Activated T-helper 1 cell treated with anti-CD3 and anti-CD28 coated beads, Interleukin-12 subunit alpha, Interleukin-12 subunit beta, Interleukin-2, Interleukin-4 antibody, amounts not matched to agents 30 ng/mL and 10 ng/mL and 1 ng/mL, durations not matched to agents 14 hours and 24 hours and 36 hours (primary cell): ENCODE results near the gene NSD1. TPM values are rescaled to one million over a fixed set of nuclear protein-coding genes. Genes with fewer than 3 reads are reported as not detected.
A peak's percentile ranks its signal among the peaks of the same experiment; 100 is the strongest.

Experiments used
- DNase-seq: peaks from one replicate; pipeline ENCODE4 v3.0.0; 2021; ENCODE audit warnings: low spot score
- H3K27ac Mint-ChIP-seq: one replicate; pipeline ENCODE4 v1.8.0; 2021; ENCODE audit warnings: mild to moderate bottlenecking, mixed read lengths
- H3K27me3 Mint-ChIP-seq: one replicate; pipeline ENCODE4 v1.8.0; 2022; ENCODE audit warnings: mild to moderate bottlenecking, moderate library complexity, mixed read lengths; ENCODE audit not compliant: insufficient read depth
- H3K36me3 Mint-ChIP-seq: one replicate; pipeline ENCODE4 v1.8.0; 2021; ENCODE audit warnings: low read depth, mixed read lengths
- H3K4me1 Mint-ChIP-seq: one replicate; pipeline ENCODE4 v1.8.0; 2021; ENCODE audit warnings: low read depth, mixed read lengths
- H3K4me3 Mint-ChIP-seq: one replicate; pipeline ENCODE4 v1.8.0; 2021; ENCODE audit warnings: mild to moderate bottlenecking, moderate library complexity, mixed read lengths
- H3K9me3 Mint-ChIP-seq: one replicate; pipeline ENCODE4 v1.8.0; 2021; ENCODE audit warnings: mixed read lengths
- intact Hi-C: fragments of 100-400 bp; cut with micrococcal nuclease; formaldehyde crosslinking; loops from one replicate; pipeline ENCODE4 v1.15.1; 2024
- total RNA-seq: library from RNA; stranded (reverse); gene quantifications from 2 replicates; pipeline ENCODE4 v1.2.3, GENCODE V29; 2022

Gene NSD1, protein sequence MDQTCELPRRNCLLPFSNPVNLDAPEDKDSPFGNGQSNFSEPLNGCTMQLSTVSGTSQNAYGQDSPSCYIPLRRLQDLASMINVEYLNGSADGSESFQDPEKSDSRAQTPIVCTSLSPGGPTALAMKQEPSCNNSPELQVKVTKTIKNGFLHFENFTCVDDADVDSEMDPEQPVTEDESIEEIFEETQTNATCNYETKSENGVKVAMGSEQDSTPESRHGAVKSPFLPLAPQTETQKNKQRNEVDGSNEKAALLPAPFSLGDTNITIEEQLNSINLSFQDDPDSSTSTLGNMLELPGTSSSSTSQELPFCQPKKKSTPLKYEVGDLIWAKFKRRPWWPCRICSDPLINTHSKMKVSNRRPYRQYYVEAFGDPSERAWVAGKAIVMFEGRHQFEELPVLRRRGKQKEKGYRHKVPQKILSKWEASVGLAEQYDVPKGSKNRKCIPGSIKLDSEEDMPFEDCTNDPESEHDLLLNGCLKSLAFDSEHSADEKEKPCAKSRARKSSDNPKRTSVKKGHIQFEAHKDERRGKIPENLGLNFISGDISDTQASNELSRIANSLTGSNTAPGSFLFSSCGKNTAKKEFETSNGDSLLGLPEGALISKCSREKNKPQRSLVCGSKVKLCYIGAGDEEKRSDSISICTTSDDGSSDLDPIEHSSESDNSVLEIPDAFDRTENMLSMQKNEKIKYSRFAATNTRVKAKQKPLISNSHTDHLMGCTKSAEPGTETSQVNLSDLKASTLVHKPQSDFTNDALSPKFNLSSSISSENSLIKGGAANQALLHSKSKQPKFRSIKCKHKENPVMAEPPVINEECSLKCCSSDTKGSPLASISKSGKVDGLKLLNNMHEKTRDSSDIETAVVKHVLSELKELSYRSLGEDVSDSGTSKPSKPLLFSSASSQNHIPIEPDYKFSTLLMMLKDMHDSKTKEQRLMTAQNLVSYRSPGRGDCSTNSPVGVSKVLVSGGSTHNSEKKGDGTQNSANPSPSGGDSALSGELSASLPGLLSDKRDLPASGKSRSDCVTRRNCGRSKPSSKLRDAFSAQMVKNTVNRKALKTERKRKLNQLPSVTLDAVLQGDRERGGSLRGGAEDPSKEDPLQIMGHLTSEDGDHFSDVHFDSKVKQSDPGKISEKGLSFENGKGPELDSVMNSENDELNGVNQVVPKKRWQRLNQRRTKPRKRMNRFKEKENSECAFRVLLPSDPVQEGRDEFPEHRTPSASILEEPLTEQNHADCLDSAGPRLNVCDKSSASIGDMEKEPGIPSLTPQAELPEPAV (N-terminal part only)
- 108 and 112 TPM in 2 replicates for total RNA-seq

DNA sequence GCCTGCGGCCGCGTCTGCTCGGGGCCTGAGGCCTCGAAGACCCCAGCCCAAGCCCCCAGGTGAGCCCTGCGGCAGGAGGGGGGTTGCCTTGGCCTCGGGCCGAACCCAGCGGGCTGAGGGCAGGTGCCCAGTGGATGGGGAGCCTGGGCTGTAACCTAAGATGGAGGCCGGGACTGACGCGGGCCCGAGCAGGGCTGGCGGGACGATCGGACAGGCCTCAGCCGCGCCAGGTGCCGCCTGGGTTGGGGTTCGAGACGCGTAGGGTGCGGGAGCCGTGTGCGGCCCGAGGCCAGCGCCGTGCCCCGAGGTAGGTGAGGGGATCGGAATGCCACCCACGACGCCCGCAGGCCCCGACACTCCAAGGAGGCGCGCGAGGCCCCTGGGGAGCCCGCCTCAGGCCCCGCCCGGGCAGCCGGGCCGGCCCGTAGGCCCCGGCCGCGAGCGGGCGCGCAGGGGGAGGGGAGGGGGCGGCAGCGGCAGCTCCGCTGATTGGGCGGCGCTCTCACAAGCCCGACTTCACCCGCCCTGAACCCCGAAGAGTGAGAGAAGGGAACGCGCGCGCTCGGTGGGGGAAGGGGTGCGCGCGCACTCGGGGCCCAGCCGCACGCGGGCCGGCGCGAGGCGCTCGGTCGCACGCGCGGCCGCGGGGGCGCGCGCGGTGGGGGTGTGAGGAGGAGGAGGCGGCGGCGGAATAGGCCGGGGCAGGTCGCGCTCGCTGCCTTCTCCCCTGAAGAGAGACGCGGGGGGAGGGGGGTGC, at the start of gene NSD1:
TSS of gene NSD1 (plus strand) at position 678 of the 757 bp plus-strand sequence. CDS start 1,331 bp downstream, outside the sequence.
- peak; percentile 90 for DNase-seq
- intact Hi-C loops, result loop anchor here (1.0 to 5.0 kb wide), 8 partner anchors 19 to 596 kb away; partner anchors contain the start of genes PDLIM7, PRELID1, RAB24 and RGS14
- Mint-ChIP-seq H3K27me3 (no peaks in the 10 kb centered on the region), H3K27ac (peak within 1 kb of the TSS; percentile 86), H3K9me3 (no peaks in the 10 kb centered on the region), H3K4me3 (peak within 1 kb of the TSS; percentile 93), H3K4me1 (peaks cover 48% of the 10 kb centered on the region), H3K36me3 (peaks cover 18% of the 10 kb centered on the region)

DNA sequence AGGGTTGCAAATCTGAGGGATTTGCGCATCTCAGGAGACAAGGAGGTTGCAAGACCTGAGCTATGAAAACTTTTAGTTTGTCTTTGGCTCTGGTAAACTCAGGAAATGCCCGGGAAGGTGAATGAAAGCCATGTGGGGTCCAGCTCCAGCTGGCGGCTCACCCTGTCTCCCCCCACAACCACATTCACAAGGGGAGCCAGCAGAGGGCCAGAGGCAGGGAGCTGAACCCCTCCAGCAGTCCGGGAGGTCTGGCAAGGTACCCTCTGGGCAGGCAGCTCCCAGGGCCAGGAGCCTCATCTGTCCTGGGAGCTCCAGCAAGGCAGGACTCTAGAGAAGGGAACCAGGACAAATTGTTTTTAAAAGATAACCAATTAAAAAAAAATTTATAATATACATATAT, 49.4 kb upstream of the NSD1 start:
- DNase-seq, result no peak
- Mint-ChIP-seq H3K27ac (no peak overlapping the region), H3K9me3 (no peaks in the 10 kb centered on the region), H3K27me3 (peaks cover 44% of the 10 kb centered on the region), H3K36me3 (peaks cover 2% of the 10 kb centered on the region), H3K4me3 (no peak overlapping the region), H3K4me1 (peaks cover 7% of the 10 kb centered on the region)
- intact Hi-C loops, result no loop called here

DNA sequence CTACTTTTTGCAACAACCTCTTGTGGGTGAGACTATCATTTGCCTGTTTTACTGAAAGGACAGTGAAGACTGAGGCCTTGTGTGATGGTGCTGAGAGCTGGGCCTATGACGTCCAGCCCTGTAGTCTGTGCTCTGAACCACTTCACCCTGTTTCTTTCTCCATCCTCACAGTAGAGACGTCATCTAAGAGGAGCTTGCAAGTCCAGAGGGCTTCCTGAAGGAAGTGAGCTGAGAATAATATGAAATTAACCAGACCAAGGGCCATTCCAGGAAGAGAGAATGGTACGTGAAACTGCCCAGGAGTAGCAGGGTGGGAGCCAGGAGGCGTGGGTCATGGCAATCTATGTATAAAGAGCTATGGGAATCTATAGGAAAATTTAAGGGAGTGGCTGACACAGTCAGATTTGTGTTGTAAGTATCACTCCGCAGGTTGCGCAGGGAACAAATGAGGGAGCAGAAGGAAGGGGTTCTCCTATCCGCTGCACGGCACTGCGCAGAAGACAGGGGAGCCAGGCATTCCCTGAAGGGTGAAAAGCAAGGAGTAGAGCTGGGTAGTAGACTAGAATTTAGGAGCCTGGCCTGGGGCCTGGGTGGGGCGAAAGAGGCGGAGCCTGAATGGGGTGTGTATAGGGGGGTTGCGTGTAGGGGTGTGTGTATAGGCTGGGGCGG, 47.5 kb upstream of the NSD1 start:
- DNase-seq, result no peak
- Mint-ChIP-seq H3K27me3 (peaks cover 45% of the 10 kb centered on the region), H3K4me3 (peak overlapping the region; percentile 81), H3K27ac (no peak overlapping the region), H3K9me3 (no peaks in the 10 kb centered on the region), H3K4me1 (peaks cover 7% of the 10 kb centered on the region), H3K36me3 (peaks cover 2% of the 10 kb centered on the region)
- intact Hi-C loops, result loop anchor here (1.0 to 2.0 kb wide), 4 partner anchors 26 to 543 kb away; partner anchors contain the start of genes PDLIM7 and TSPAN17

DNA sequence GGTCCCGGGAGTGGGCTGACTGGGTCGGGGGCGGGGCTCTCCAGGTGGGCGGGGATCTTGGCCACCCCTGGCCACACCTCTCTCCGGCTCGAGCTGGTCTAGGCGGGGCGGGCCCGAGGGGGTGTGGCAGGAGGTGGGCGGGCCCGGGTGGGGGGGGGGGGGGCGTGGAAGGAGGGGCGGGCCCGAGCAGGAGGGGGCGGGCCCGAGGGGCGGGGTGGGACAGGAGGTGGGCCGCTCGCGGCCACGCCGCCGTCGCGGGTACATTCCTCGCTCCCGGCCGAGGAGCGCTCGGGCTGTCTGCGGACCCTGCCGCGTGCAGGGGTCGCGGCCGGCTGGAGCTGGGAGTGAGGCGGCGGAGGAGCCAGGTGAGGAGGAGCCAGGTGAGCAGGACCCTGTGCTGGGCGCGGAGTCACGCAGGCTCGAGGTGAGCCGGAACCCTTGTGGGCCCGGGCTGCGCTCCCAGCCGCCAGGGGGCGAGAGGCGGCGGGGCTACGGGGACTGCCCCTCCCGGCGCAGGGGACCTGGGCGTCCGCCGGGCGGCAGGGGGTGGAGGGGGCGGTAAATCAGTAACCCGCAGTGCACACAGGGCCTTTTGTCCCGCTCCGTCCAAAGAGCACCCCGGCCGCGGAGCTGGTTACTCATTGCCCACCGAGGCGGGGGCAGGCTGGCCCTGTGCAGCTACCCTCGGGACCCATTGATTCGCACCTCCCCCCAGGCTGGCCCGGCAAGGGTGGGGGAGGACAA, 46.7 kb upstream of the NSD1 start, which contains the start of gene FGFR4:
TSS of gene FGFR4 (plus strand) at position 262 of the 744 bp plus-strand sequence. CDS start 2,688 bp downstream, outside the sequence.
- Mint-ChIP-seq H3K27me3 (peaks cover 45% of the 10 kb centered on the region), H3K36me3 (peaks cover 2% of the 10 kb centered on the region), H3K4me1 (peaks cover 7% of the 10 kb centered on the region), H3K9me3 (no peaks in the 10 kb centered on the region), H3K27ac (no peak within 1 kb of the TSS), H3K4me3 (peak within 1 kb of the TSS; percentile 81)
- intact Hi-C loops, result loop anchor here (1.0 to 2.0 kb wide), 4 partner anchors 25 to 544 kb away; partner anchors contain the start of genes PDLIM7 and TSPAN17
- DNase-seq, result peak; percentile 48

DNA sequence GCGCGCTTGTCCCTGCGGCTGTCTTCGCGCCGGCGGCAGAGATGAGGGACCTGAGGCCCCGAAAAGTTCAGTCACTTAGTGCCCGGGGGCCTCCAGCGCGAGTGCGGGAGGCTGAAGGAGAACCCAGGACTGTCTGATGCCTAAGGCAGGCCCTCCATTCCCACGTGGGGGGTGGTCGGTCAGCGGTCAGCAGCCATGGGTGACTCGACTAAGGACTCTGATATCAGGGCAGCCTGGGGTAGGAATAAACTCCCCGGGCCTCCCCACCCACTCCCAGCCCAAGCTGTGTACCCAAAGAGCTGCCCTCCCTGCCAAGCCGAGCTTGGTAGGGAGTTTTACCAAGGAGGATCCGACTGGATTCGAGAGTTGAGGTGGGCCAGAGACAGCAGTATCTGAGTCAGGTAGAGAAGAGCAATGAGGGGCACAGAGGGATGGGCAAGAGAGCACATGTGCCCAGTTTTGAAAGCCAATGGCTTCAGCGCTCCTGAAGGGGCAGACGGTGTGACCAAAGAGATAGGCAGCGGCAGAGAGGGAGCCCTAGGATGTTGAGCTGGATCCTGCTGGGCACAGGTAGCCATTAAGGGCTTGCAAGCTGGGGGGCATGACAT, 46.1 kb upstream of the NSD1 start:
- no peak for DNase-seq
- peaks cover 2% of the 10 kb centered on the region for H3K36me3 Mint-ChIP-seq
- H3K9me3 Mint-ChIP-seq, result no peaks in the 10 kb centered on the region
- H3K27me3 Mint-ChIP-seq, result peaks cover 43% of the 10 kb centered on the region
- intact Hi-C loops, result loop anchor here (2.0 kb wide), 2 partner anchors 409 to 545 kb away; partner anchors contain the start of gene PDLIM7
- H3K4me1 Mint-ChIP-seq, result peaks cover 7% of the 10 kb centered on the region
- no peak overlapping the region for H3K4me3 Mint-ChIP-seq
- no peak overlapping the region for H3K27ac Mint-ChIP-seq

DNA sequence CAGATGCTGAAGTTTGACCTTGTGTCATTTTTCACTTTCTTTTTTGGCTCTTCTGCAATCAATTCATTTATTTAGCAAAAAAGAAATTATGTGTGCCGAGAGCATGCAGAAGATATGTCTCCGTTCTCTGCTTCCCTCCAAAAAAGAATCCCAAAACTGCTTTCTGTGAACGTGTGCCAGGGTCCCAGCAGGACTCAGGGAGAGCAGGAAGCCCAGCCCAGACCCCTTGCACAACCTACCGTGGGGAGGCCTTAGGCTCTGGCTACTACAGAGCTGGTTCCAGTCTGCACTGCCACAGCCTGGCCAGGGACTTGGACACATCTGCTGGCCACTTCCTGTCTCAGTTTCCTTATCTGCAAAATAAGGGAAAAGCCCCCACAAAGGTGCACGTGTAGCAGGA, 44.4 kb upstream of the NSD1 start:
- Mint-ChIP-seq H3K27me3 (peaks cover 29% of the 10 kb centered on the region), H3K9me3 (no peaks in the 10 kb centered on the region), H3K4me1 (peaks cover 7% of the 10 kb centered on the region), H3K27ac (no peak overlapping the region), H3K4me3 (no peak overlapping the region), H3K36me3 (peaks cover 2% of the 10 kb centered on the region)
- no peak for DNase-seq
- intact Hi-C loops, result no loop called here

DNA sequence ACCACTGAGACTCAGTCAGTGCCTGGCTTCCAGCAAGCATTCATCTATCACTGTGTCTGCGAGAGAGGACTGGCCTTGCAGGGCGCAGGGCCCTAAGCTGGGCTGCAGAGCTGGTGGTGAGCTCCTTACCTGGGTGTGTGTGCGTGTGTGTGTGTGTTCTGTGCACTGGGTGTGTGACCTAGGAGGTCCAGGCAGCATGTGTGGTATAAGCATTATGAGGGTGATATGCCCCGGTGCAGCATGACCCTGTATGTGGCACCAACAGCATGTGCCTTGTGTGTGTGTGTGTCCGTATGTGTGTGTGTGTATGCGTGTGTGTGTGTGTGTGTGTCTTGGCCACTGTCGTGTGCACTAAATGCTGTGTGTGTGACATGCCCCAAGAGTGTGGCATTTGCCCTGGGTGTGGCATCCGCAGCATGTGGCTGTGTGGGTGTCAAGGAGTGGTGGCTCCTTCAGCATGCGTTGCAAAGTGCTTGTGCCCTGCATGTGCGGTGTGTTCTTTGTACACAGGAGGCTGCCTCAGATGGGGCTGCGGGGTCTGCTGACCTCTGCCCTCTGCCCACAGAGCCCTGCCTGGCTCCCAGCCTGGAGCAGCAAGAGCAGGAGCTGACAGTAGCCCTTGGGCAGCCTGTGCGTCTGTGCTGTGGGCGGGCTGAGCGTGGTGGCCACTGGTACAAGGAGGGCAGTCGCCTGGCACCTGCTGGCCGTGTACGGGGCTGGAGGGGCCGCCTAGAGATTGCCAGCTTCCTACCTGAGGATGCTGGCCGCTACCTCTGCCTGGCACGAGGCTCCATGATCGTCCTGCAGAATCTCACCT, 43.5 kb upstream of the NSD1 start:
- Mint-ChIP-seq H3K4me1 (peaks cover 7% of the 10 kb centered on the region), H3K9me3 (no peaks in the 10 kb centered on the region), H3K4me3 (no peak overlapping the region), H3K36me3 (peaks cover 2% of the 10 kb centered on the region), H3K27ac (no peak overlapping the region), H3K27me3 (peaks cover 26% of the 10 kb centered on the region)
- no peak for DNase-seq
- intact Hi-C loops, result no loop called here

DNA sequence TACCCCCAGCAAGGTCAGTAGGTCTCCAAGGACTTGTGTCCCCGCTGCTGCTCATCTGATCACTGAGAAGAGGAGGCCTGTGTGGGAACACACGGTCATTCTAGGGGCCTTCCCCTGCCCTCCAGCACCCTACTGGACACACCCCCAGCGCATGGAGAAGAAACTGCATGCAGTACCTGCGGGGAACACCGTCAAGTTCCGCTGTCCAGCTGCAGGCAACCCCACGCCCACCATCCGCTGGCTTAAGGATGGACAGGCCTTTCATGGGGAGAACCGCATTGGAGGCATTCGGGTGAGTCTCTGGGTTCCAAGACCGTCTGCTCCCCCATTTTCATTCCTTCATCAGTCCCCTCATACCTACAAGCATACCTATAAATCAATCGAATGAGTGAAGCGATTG, 42.8 kb upstream of the NSD1 start:
- intact Hi-C loops, result no loop called here
- Mint-ChIP-seq H3K4me3 (no peak overlapping the region), H3K36me3 (peaks cover 2% of the 10 kb centered on the region)

DNA sequence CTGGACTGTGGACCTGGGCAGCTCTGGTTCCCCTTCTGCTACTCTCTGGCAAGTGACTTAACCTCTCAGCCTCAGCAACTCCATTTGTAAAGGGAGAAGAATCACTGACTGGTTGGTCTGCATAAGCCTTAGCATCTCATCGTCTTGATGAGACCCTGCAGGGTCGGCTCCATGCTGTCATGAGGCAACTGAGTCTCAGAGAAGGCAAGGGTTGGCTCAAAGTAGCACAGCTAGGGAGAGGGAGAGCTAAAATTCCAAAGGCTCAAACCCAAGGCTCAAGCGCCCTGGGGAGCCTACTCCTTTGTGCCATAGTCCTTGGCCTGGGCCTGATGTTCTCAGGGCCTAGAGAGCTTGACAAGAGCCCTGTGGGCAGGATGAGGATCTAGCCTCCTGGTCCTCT, 42.3 kb upstream of the NSD1 start:
- Mint-ChIP-seq H3K27ac (no peak overlapping the region), H3K36me3 (peaks cover 2% of the 10 kb centered on the region), H3K27me3 (peaks cover 19% of the 10 kb centered on the region), H3K9me3 (no peaks in the 10 kb centered on the region), H3K4me1 (peaks cover 2% of the 10 kb centered on the region), H3K4me3 (no peak overlapping the region)
- no peak for DNase-seq
- intact Hi-C loops, result no loop called here

More for the DNA sequence above, 42.8 kb upstream of the NSD1 start:
- H3K27me3 Mint-ChIP-seq, result peaks cover 24% of the 10 kb centered on the region
- no peak for DNase-seq
- H3K27ac Mint-ChIP-seq, result no peak overlapping the region
- H3K4me1 Mint-ChIP-seq, result peaks cover 6% of the 10 kb centered on the region
- H3K9me3 Mint-ChIP-seq, result no peaks in the 10 kb centered on the region
